ENCODE data around the gene CBX8.

DNA sequence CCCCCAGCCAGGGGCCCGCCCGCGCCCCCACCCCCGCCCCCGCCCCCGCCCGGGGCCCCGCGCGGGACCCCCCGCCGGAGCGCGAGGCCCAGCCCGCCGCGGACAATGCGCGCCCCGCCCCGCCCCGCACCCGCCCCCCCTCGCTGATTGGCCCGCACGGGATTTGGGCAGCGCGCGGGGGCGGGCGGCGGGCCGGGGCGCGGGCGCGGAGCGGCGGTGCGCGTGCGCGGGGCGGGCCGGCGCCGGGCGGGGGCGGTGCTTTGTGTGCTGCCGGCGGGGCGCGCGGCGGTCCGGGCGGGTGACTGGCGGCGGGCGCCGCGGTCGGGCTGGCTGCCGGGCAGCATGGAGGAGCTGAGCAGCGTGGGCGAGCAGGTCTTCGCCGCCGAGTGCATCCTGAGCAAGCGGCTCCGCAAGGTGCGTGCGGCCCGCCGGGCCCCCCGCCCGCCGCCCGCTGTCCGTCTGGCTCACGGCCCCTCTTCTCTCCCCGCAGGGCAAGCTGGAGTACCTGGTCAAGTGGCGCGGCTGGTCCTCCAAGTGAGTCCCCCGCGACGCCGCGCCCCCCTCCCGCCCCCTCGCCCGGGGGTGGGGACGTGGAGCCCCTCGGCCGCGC is 18.9 kb downstream of the CBX8 start, which contains the start of gene CBX2:
- TF ChIP-seq GABPA (IDR thresholded peaks at IDR 0.05; ENCODE audit: borderline replicate concordance, insufficient read depth, low read length) (no peak), POLR2AphosphoS5 (IDR thresholded peaks at IDR 0.05; ENCODE audit: low read depth, low read length) (no peak; the same call in 1 of the 2 replicates)

Data from H1 (cell line).